Measurements from ENCODE around the gene TSKU. TPM values are rescaled to one million over a fixed set of nuclear protein-coding genes. Genes with fewer than 3 reads are reported as not detected.

The TSKU gene
- total RNA-seq, 1 donor from 2014 or later = 16.3 TPM

DNA sequence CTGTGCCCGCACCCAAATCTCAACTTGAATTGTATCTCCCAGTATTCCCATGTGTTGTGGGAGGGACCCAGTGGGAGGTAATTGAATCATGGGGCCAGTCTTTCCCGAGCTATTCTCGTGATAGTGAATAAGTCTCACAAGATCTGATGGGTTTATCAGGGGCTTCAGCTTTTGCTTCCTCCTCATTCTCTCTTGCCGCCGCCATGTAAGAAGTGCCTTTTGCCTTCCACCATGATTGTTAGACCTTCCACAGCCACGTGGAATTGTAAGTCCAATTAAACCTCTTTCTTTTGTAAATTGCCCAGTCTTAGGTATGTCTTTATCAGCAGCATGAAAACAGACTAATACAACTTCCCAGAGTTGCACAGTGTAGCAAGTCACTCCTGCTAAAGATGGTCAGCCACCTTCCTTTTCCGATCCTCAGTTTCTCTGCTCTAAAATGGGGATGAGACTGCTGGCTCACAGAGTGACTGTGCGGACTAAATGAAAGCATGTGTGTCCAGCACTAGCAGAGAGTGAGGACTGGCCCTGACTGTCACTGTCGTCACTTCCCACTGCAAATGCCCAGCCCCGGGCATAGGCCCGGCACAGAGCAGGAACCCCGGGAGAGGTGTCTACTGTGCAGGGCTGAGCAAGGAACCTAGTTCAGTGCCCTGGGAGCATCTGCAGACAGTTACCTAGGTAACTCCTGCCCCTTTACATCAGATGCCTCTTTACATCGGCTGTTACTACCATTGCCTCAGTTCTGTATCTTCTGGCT is 9.5 kb downstream of the TSKU start:
- peaks cover 37% of the 10 kb centered on the region for H3K4me1 ChIP-seq
- H3K27me3 ChIP-seq (ENCODE audit: low read depth) = no peaks in the 10 kb centered on the region
- no peaks in the 10 kb centered on the region for H3K9me3 ChIP-seq
- no peak for ATAC-seq
- no peak overlapping the region for H3K27ac ChIP-seq
- no peak for TF ChIP-seq CTCF (IDR thresholded peaks at IDR 0.05)
- no peak for DNase-seq
- peaks cover 12% of the 10 kb centered on the region for H3K36me3 ChIP-seq
- H3K4me3 ChIP-seq = no peak overlapping the region
- intact Hi-C loops (cut with DNase I) = no loop called here

- intact Hi-C loops (cut with DNase I) = no loop called here
- DNase-seq = no peak
- no peak for ATAC-seq
- Histone ChIP-seq H3K27me3 (ENCODE audit: low read depth) (no peaks in the 10 kb centered on the region), H3K9me3 (no peaks in the 10 kb centered on the region), H3K4me1 (peaks cover 30% of the 10 kb centered on the region), H3K27ac (no peak overlapping the region), H3K36me3 (peaks cover 12% of the 10 kb centered on the region), H3K4me3 (no peak overlapping the region)
- no peak for TF ChIP-seq CTCF (IDR thresholded peaks at IDR 0.05)
Observed at GRCh38 chr11:76793391-76794291, 10.5 kb downstream of the TSKU start.

DNA sequence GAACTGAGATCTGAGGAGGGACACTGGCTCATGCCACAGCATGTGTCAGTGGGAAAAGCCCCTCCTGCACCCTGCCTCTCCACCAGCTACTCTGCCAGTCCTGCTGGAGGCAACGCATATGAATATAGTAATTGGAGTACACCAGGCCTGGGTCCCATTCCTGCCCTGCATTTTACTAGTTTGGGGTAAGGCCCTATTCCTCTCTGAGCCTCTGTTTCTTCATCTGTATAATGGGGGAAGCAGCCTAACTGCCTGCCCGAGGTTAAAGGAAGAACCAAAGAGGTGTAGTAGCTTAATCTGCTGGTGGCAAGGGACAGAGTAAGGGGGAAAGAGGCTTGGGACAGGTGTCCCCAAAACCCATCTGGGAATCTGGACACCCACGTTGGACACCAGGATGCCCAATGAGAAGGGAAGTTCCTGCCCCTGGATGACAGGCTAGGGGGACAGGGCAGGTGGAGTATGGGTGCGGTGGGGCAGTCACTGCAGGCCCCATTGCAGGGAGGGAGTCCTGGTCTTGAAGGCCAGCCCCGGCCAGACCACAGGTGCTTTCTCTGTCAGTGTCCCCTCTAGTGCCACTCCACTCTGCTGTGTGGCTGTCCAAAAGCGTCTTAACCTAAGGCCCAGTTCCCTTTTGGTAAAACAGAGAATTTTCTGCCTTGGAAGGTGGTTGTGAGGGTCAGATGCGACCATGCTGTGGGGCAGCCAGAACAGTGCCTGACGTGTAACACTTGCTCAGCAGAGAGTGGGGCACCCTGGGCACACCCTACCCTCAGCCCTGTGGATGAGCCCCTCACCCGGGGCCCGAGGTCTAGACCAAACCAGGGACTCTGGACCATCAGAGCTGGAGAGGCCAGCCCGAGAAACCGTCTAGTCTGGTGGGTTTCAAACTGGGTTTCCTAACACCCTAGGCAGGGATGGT is 11.5 kb downstream of the TSKU start:
- TF ChIP-seq CTCF (IDR thresholded peaks at IDR 0.05) = no peak
- peaks cover 37% of the 10 kb centered on the region for H3K4me1 ChIP-seq
- intact Hi-C loops (cut with DNase I) = loop anchor here (5.0 kb wide), 1 partner anchor 62 kb away; no protein-coding TSS in a partner anchor
- H3K4me3 ChIP-seq = no peak overlapping the region
- H3K27me3 ChIP-seq (ENCODE audit: low read depth) = no peaks in the 10 kb centered on the region
- H3K9me3 ChIP-seq = no peaks in the 10 kb centered on the region
- H3K27ac ChIP-seq = no peak overlapping the region
- no peak for DNase-seq
- peaks cover 12% of the 10 kb centered on the region for H3K36me3 ChIP-seq
- ATAC-seq = no peak

DNA sequence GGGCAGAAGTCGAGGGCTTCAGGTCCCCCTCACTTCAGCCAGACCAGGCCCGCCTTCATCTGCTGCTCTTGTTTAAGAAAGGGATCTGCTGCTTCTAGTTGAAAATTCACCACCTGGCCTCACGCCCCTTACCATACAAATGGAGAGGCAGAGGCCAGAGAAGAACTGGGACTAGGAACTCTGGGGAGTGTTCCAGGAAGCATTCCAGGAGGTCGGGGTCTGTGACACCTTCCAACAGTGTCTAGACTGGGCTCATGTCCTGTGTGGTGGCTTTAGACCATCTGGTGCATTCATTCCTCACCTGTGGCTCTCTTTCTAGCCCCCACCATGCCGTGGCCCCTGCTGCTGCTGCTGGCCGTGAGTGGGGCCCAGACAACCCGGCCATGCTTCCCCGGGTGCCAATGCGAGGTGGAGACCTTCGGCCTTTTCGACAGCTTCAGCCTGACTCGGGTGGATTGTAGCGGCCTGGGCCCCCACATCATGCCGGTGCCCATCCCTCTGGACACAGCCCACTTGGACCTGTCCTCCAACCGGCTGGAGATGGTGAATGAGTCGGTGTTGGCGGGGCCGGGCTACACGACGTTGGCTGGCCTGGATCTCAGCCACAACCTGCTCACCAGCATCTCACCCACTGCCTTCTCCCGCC is 12.3 kb downstream of the TSKU start:
- intact Hi-C loops (cut with DNase I) = loop anchor here (5.0 kb wide), 1 partner anchor 63 kb away; no protein-coding TSS in a partner anchor
- H3K27me3 ChIP-seq (ENCODE audit: low read depth) = no peaks in the 10 kb centered on the region
- DNase-seq = no peak
- no peak overlapping the region for H3K27ac ChIP-seq
- no peak overlapping the region for H3K4me3 ChIP-seq
- no peaks in the 10 kb centered on the region for H3K9me3 ChIP-seq
- peaks cover 12% of the 10 kb centered on the region for H3K36me3 ChIP-seq
- peaks cover 44% of the 10 kb centered on the region for H3K4me1 ChIP-seq
- no peak for TF ChIP-seq CTCF (IDR thresholded peaks at IDR 0.05)
- no peak for ATAC-seq
